ENCODE results near the gene IDE. TPM values are rescaled to one million over a fixed set of nuclear protein-coding genes. Genes with fewer than 3 reads are reported as not detected.

Gene IDE
- total and polyA plus RNA-seq, 2 of the 13 experiments (the other 11 are each of a cell fraction or from before 2014, with no cell fraction given), result 16.1 to 52.1 TPM

DNA sequence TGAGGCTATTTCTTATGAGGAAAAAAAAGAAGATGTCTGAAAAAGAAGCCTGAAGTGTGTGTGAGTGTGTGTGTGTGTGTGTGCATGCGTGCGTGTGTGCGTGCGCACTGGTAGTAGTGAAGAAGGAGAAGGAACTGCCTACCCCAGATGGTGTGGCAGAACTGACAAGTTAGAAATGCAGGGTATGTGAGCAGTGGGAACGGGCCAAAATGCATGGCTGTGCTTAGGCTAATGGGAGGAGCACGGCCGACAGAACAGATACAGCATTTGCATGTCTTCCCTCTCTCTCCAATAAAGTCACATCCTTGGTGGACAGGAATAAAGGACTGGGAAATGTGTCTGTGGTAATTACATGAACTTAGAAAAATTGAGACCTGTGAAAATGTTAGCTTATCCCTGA lies 94.3 kb downstream of the IDE start:
- Histone ChIP-seq H3K27ac (ENCODE audit: extremely low read length, insufficient read depth, low read length) (no peak overlapping the region), H3K9me3 (ENCODE audit: low read length) (no peaks in the 10 kb centered on the region), H3K79me2 (ENCODE audit: insufficient read depth, low read length) (no peaks in the 10 kb centered on the region), H3K4me3 (replicated peaks in 1 of 3; ENCODE audit: insufficient read depth in 1 of 3, low read depth in 2 of 3, low read length in 3 of 3) (no peak overlapping the region), H3K4me1 (ENCODE audit: insufficient read depth, low read length) (no peaks in the 10 kb centered on the region), H3K36me3 (replicated peaks in 1 of 2; ENCODE audit: control insufficient read depth in 1 of 2, insufficient read depth in 2 of 2, low read length in 2 of 2) (peaks cover 15 to 50% of the 10 kb centered on the region in 2 experiments), H3K27me3 (ENCODE audit: control insufficient read depth in 1 of 2, insufficient read depth in 2 of 2, low read length in 2 of 2) (no peaks in the 10 kb centered on the region), H3K9ac (ENCODE audit: insufficient read depth, low read depth, low read length) (no peak overlapping the region), H4K20me1 (ENCODE audit: insufficient read depth, low read length) (no peaks in the 10 kb centered on the region), H2AFZ (ENCODE audit: low read length) (no peak overlapping the region), H3K4me2 (ENCODE audit: low read depth, low read length) (no peak overlapping the region)
- POLR2A ChIA-PET, result no interaction called here
- intact Hi-C loops (cut with micrococcal nuclease; ENCODE audit: unreplicated experiment) (no loop called here), in situ Hi-C loops (cut with HindIII; ENCODE audit: extremely low pct_ligation_motif_present, low pct_unique_long_range_greater_than_20kb) (no loop called here)
- 95% methylated on average over 7 of the region's 7 CpGs for WGBS (ENCODE audit: low lambda C conversion rate)
- TF ChIP-seq, protein P1, sequence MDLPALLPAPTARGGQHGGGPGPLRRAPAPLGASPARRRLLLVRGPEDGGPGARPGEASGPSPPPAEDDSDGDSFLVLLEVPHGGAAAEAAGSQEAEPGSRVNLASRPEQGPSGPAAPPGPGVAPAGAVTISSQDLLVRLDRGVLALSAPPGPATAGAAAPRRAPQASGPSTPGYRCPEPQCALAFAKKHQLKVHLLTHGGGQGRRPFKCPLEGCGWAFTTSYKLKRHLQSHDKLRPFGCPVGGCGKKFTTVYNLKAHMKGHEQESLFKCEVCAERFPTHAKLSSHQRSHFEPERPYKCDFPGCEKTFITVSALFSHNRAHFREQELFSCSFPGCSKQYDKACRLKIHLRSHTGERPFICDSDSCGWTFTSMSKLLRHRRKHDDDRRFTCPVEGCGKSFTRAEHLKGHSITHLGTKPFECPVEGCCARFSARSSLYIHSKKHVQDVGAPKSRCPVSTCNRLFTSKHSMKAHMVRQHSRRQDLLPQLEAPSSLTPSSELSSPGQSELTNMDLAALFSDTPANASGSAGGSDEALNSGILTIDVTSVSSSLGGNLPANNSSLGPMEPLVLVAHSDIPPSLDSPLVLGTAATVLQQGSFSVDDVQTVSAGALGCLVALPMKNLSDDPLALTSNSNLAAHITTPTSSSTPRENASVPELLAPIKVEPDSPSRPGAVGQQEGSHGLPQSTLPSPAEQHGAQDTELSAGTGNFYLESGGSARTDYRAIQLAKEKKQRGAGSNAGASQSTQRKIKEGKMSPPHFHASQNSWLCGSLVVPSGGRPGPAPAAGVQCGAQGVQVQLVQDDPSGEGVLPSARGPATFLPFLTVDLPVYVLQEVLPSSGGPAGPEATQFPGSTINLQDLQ (CRISPR knock-in tag; IDR thresholded peaks at IDR 0.05), result no peak
- TF ChIP-seq, protein P2, sequence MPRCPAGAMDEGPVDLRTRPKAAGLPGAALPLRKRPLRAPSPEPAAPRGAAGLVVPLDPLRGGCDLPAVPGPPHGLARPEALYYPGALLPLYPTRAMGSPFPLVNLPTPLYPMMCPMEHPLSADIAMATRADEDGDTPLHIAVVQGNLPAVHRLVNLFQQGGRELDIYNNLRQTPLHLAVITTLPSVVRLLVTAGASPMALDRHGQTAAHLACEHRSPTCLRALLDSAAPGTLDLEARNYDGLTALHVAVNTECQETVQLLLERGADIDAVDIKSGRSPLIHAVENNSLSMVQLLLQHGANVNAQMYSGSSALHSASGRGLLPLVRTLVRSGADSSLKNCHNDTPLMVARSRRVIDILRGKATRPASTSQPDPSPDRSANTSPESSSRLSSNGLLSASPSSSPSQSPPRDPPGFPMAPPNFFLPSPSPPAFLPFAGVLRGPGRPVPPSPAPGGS (CRISPR knock-in tag; IDR thresholded peaks at IDR 0.05), result no peak
- no peak for TF ChIP-seq SMAD9 (CRISPR knock-in tag; IDR thresholded peaks at IDR 0.05)
- TF ChIP-seq ESRRA (CRISPR knock-in tag; IDR thresholded peaks at IDR 0.05; ENCODE audit: low read depth), result no peak
- no peak for TF ChIP-seq ZSCAN25 (CRISPR knock-in tag; IDR thresholded peaks at IDR 0.05)
- CTCF ChIA-PET (ENCODE audit: low intra/inter-chr PET ratio, low total read pairs), result no interaction called here
- ATAC-seq (no peak), DNase-seq (ENCODE audit: low spot score) (no peak), FAIRE-seq (no peak)
- no TSS peak for BruUV-seq (replicated peaks)

All from HepG2 (cell line).